K562 (cell line): Measurements from ENCODE around the gene RNF26. TPM values are rescaled to one million over a fixed set of nuclear protein-coding genes. Genes with fewer than 3 reads are reported as not detected.

ENCODE experiments used
- BMI1 ChIP-seq: fragments of 150-350 bp; IDR thresholded peaks from 2 replicates; pipeline ENCODE4 v1.6.1; 2014; ENCODE audit warnings: low read length
- CUX1 ChIP-seq: fragments of 200-800 bp; sonication (Bioruptor generic); IDR thresholded peaks from 2 replicates; pipeline ENCODE4 v1.6.1; 2016; ENCODE audit warnings: missing genetic modification characterization, missing compliant biosample characterization
- NR2C1 ChIP-seq, 2 experiments: fragments of 450-650 bp; IDR thresholded peaks; 2 replicates each; pipeline ENCODE4 v1.6.1; 2017; ENCODE audit warnings: mild to moderate bottlenecking in 2 of 2, antibody characterized with exemption in 1 of 2, inconsistent platforms in 1 of 2, missing compliant biosample characterization in 1 of 2, missing genetic modification characterization in 1 of 2
- RBM25 ChIP-seq: fragments of 200-400 bp; formaldehyde crosslinking; IDR thresholded peaks from 2 replicates; pipeline ENCODE4 v1.6.1; 2018; ENCODE audit warnings: low read length, low read depth, moderate library complexity; ENCODE audit not compliant: severe bottlenecking
- SAFB2 ChIP-seq: fragments of 200-400 bp; formaldehyde crosslinking; IDR thresholded peaks from 2 replicates; pipeline ENCODE4 v1.6.1; 2018; ENCODE audit warnings: borderline replicate concordance, low read length, low read depth, moderate library complexity; ENCODE audit not compliant: severe bottlenecking
- ZBTB1 ChIP-seq: sonication (generic); formaldehyde crosslinking; IDR thresholded peaks from 2 replicates; pipeline ENCODE4 v1.8.1; 2023; ENCODE audit warnings: missing genetic modification reagents, low read depth, mild to moderate bottlenecking, borderline replicate concordance
- ZC3H8 ChIP-seq: fragments of 450-650 bp; IDR thresholded peaks from 2 replicates; pipeline ENCODE4 v1.6.1; 2017
- ZNF511 ChIP-seq: sonication (generic); formaldehyde crosslinking; IDR thresholded peaks from 2 replicates; pipeline ENCODE4 v1.8.0; 2022; ENCODE audit warnings: mild to moderate bottlenecking, missing genetic modification reagents
- ZNF764 ChIP-seq: fragments of 250-450 bp; sonication (Bioruptor Pico); IDR thresholded peaks from 2 replicates; pipeline ENCODE4 v1.4.0; 2020; ENCODE audit warnings: low read depth, mild to moderate bottlenecking, moderate library complexity
- polyA plus RNA-seq, 8 experiments: library from polyadenylated mRNA; depleted of rRNA in 4 of 8; stranded (reverse) in 5 of 8; unstranded in 3 of 8; fragments of >200 nt; fragmentation: Nextera tagmentation in 2 of 8; fragmentation: Illumina TruSeq in 1 of 8; extraction: Ambion mirVana in 2 of 8; extraction: Trizol in 1 of 8; gene quantifications; 2 replicates each; pipeline versions ENCODE4 v1.2.1 to v1.2.3, GENCODE V29; 2011 to 2014; ENCODE audit warnings: inconsistent platforms in 1 of 8, missing spikeins in 1 of 8
- total RNA-seq, 7 experiments: library from RNA; depleted of rRNA in 6 of 7; stranded (reverse); fragments of >200 nt in 6 of 7; fragmentation: Illumina TruSeq in 2 of 7; extraction: Trizol in 2 of 7; gene quantifications; 2 replicates each; pipeline versions ENCODE4 v1.2.1 to v1.2.3, GENCODE V29; 2011 to 2021; ENCODE audit warnings: low replicate concordance in 1 of 7
- TF ChIP-seq, protein P1 (sequence below): sonication (generic); formaldehyde crosslinking; IDR thresholded peaks from 2 replicates; pipeline ENCODE4 v1.8.1; 2022; ENCODE audit warnings: missing genetic modification reagents
- TF ChIP-seq, protein P2 (sequence below): sonication (generic); formaldehyde crosslinking; IDR thresholded peaks from 2 replicates; pipeline ENCODE4 v1.8.0; 2022; ENCODE audit warnings: mild to moderate bottlenecking, missing genetic modification reagents, borderline replicate concordance
- TF ChIP-seq, protein P3 (sequence below): fragments of 450-650 bp; IDR thresholded peaks from 2 replicates; pipeline ENCODE4 v1.6.1; 2016; ENCODE audit warnings: low read depth, mild to moderate bottlenecking, moderate library complexity

The RNF26 gene
- total and polyA plus RNA-seq, 9 of the 15 experiments (the other 6 are each of a cell fraction or from before 2014, with no cell fraction given), result 5.3 to 53.6 (median 12.7) TPM

DNA sequence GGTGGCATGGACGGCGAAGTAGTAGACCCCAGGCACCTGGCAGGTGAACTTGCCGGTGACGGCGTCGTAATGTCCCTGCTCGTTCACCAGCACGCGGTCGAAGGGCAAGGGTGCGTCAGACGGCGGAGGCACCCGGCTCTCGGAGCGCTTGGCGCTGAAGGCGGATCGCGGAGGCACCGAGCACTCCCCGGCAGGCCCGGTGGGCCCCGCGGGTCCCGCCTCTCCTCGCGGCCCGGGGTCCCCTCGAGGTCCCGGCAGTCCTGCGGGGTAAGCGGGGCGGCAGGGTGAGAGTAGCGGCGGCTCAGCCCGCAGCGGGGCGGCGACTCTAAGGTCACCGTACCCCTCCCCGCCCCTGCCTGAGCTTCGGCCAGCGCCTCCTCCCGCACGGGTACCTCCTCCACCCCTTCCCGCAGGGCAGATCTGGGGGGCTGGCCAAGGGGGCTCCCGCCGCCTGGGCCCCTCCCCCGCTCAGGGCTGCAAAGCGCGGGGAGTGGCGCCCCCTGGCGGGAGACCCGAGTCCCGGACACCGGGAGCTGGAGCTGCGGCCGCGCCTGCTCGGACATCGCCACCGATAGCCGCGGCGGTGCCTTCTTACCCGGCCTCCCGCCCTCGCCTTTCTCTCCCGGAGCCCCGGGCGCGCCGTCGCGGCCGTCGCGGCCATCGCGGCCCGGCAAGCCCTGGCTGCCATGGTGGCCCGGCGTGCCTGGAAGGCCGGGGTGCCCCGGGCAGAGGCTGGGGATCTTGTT is 5.4 kb downstream of the RNF26 start (continued):
- no peak for TF ChIP-seq CUX1
- no peak for TF ChIP-seq NR2C1 (IDR thresholded peaks at IDR 0.05)
- TF ChIP-seq NR2C1 (tag; IDR thresholded peaks at IDR 0.05), result peak; percentile 36; the same call in 1 of the 2 replicates
- TF ChIP-seq ZBTB1 (CRISPR knock-in tag), result no peak
- TF ChIP-seq ZC3H8, result no peak
- TF ChIP-seq RBM25, result no peak
- TF ChIP-seq, protein P1, sequence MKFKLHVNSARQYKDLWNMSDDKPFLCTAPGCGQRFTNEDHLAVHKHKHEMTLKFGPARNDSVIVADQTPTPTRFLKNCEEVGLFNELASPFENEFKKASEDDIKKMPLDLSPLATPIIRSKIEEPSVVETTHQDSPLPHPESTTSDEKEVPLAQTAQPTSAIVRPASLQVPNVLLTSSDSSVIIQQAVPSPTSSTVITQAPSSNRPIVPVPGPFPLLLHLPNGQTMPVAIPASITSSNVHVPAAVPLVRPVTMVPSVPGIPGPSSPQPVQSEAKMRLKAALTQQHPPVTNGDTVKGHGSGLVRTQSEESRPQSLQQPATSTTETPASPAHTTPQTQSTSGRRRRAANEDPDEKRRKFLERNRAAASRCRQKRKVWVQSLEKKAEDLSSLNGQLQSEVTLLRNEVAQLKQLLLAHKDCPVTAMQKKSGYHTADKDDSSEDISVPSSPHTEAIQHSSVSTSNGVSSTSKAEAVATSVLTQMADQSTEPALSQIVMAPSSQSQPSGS (CRISPR knock-in tag), result no peak
- TF ChIP-seq SAFB2, result no peak
- TF ChIP-seq, protein P2, sequence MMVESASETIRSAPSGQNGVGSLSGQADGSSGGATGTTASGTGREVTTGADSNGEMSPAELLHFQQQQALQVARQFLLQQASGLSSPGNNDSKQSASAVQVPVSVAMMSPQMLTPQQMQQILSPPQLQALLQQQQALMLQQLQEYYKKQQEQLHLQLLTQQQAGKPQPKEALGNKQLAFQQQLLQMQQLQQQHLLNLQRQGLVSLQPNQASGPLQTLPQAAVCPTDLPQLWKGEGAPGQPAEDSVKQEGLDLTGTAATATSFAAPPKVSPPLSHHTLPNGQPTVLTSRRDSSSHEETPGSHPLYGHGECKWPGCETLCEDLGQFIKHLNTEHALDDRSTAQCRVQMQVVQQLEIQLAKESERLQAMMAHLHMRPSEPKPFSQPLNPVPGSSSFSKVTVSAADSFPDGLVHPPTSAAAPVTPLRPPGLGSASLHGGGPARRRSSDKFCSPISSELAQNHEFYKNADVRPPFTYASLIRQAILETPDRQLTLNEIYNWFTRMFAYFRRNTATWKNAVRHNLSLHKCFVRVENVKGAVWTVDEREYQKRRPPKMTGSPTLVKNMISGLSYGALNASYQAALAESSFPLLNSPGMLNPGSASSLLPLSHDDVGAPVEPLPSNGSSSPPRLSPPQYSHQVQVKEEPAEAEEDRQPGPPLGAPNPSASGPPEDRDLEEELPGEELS (CRISPR knock-in tag), result no peak
- TF ChIP-seq ZNF764, result no peak
- TF ChIP-seq ZNF511 (CRISPR knock-in tag), result no peak
- TF ChIP-seq, protein P3, sequence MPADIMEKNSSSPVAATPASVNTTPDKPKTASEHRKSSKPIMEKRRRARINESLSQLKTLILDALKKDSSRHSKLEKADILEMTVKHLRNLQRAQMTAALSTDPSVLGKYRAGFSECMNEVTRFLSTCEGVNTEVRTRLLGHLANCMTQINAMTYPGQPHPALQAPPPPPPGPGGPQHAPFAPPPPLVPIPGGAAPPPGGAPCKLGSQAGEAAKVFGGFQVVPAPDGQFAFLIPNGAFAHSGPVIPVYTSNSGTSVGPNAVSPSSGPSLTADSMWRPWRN, result no peak
- TF ChIP-seq BMI1, result no peak
